NB4 (cell line): ENCODE data around the gene SIRT6.
"Not testable (repeated sequence)": the region's sequence is repeated elsewhere in the genome, so short reads cannot be mapped to it uniquely, and the experiment has no call there.

Source experiments
- DNase-seq: peaks from one replicate; pipeline ENCODE4 v3.0.0; 2010; ENCODE audit warnings: low read depth
- H3K4me3 ChIP-seq: one replicate; pipeline ENCODE4 v1.5.1; 2011; ENCODE audit warnings: mild to moderate bottlenecking, low read depth, low read length, moderate library complexity
- CTCF ChIP-seq: IDR thresholded peaks from one replicate; pipeline ENCODE4 v1.5.1; 2012; ENCODE audit warnings: low read depth, low read length
- MAX ChIP-seq: IDR thresholded peaks from 2 replicates; pipeline ENCODE4 v1.6.1; 2011; ENCODE audit warnings: low read depth, low read length
- MYC ChIP-seq: IDR thresholded peaks from 2 replicates; pipeline ENCODE4 v1.6.1; 2011; ENCODE audit warnings: low read depth, low read length
- POLR2A ChIP-seq: IDR thresholded peaks from 2 replicates; pipeline ENCODE4 v1.6.1; 2011; ENCODE audit warnings: mild to moderate bottlenecking; ENCODE audit not compliant: insufficient read length; ENCODE audit errors: extremely low read depth

SIRT6 gene

GRCh38 chr19:4196587-4197148 lies 14.3 kb upstream of the SIRT6 start:
- DNase-seq, result no peak
- TF ChIP-seq POLR2A, result no peak
- TF ChIP-seq MAX, result no peak
- TF ChIP-seq CTCF, result no peak
- TF ChIP-seq MYC, result no peak

GRCh38 chr19:4196009-4196408 lies 13.6 kb upstream of the SIRT6 start:
- H3K4me3 ChIP-seq, result no peak overlapping the region
- no peak for DNase-seq
- TF ChIP-seq MAX, result no peak
- no peak for TF ChIP-seq CTCF
- no peak for TF ChIP-seq POLR2A

More at GRCh38 chr19:4196587-4197148, 14.3 kb upstream of the SIRT6 start:
- no peak overlapping the region for H3K4me3 ChIP-seq

GRCh38 chr19:4194353-4194752 lies 12.0 kb upstream of the SIRT6 start:
- TF ChIP-seq POLR2A, result no peak
- TF ChIP-seq MYC, result no peak
- no peak for TF ChIP-seq MAX
- TF ChIP-seq CTCF, result no peak
- no peak for DNase-seq
- no peak overlapping the region for H3K4me3 ChIP-seq

- not testable (repeated sequence) for DNase-seq, H3K4me3 ChIP-seq
Measured at GRCh38 chr19:4192537-4192936, 10.2 kb upstream of the SIRT6 start.

GRCh38 chr19:4189641-4190040 lies 7.3 kb upstream of the SIRT6 start:
- DNase-seq, result no peak
- H3K4me3 ChIP-seq, result no peak overlapping the region
- no peak for TF ChIP-seq POLR2A
- TF ChIP-seq MYC, result no peak
- TF ChIP-seq MAX, result no peak

GRCh38 chr19:4187313-4188122 lies 5.2 kb upstream of the SIRT6 start:
- no peak for DNase-seq

More at GRCh38 chr19:4187313-4188122, 5.2 kb upstream of the SIRT6 start:
- no peak overlapping the region for H3K4me3 ChIP-seq
- TF ChIP-seq CTCF (no peak), POLR2A (no peak), MAX (no peak), MYC (no peak)
